ENCODE measurements around the gene GRK6. TPM values are rescaled to one million over a fixed set of nuclear protein-coding genes. Genes with fewer than 3 reads are reported as not detected.

GRK6 gene
- total and polyA plus RNA-seq, 9 of the 15 experiments (the other 6 are each of a cell fraction or from before 2014, with no cell fraction given), result 0.63 to 122 (median 44.5) TPM

- intact Hi-C loops (cut with micrococcal nuclease), result no loop called here
- H3K9me1 ChIP-seq (ENCODE audit: control insufficient read depth, insufficient read depth, low read length), result no peaks in the 10 kb centered on the region
- H3K79me2 ChIP-seq (ENCODE audit: control insufficient read depth, insufficient read depth, low read length), result peaks cover 50% of the 10 kb centered on the region
- BruUV-seq (replicated peaks), result no TSS peak
- H3K4me3 ChIP-seq, result peak overlapping the region; percentile 91
- H4K20me1 ChIP-seq (replicated peaks; ENCODE audit: control insufficient read depth, insufficient read depth, low read length), result peaks cover 22% of the 10 kb centered on the region; the same call in 1 of the 2 replicates
- H3K9ac ChIP-seq (ENCODE audit: insufficient read depth in 1 of 2, low read depth in 2 of 2, low read length in 2 of 2), result peak overlapping the region; percentile 96 to 97
- ATAC-seq, result no peak
- H3K4me1 ChIP-seq (replicated peaks in 1 of 2; ENCODE audit: control insufficient read depth in 2 of 2, insufficient read depth in 2 of 2, low read length in 2 of 2), result peaks cover 30 to 73% of the 10 kb centered on the region in 2 experiments
- ChIA-PET CTCF (ENCODE audit: low intra/inter-chr PET ratio) (no interaction called here), POLR2A (interaction anchor here (0.6 to 10.8 kb wide), 7 partner anchors 8 to 58 kb away, joined by 3 to 210 read pairs (median 6); partner anchors contain the start of gene PRR7)
- TF ChIP-seq ZNF407 (IDR thresholded peaks at IDR 0.05; ENCODE audit: low read depth) (no peak), ZBTB34 (CRISPR knock-in tag; IDR thresholded peaks at IDR 0.05) (no peak), LCOR (CRISPR knock-in tag; IDR thresholded peaks at IDR 0.05) (0 out of 2 replicates have a peak, but pooled peaks have one; percentile 25), ZNF740 (CRISPR knock-in tag; IDR thresholded peaks at IDR 0.05) (no peak), ZNF740 (tag; IDR thresholded peaks at IDR 0.05) (0 out of 4 replicates have a peak, but pooled peaks of 1 of the 2 experiments have one; percentile 8), RBM39 (optimal IDR thresholded peaks at IDR 0.05; ENCODE audit: low read depth, low read length) (no peak), ZKSCAN8 (CRISPR knock-in tag; IDR thresholded peaks at IDR 0.05) (peak; percentile 94), CHD1 (IDR thresholded peaks at IDR 0.05; ENCODE audit: low read length) (peak; percentile 20), CHCHD3 (CRISPR knock-in tag; IDR thresholded peaks at IDR 0.05) (no peak), HLTF (IDR thresholded peaks at IDR 0.05) (0 out of 2 replicates have a peak, but pooled peaks have one; percentile 14), MAZ (CRISPR knock-in tag; conservative IDR thresholded peaks at IDR 0.05 in 1 of 2, IDR thresholded peaks at IDR 0.05 in 1 of 2) (no peak), ZNF212 (CRISPR knock-in tag; IDR thresholded peaks at IDR 0.05) (no peak)
- WGBS (ENCODE audit: insufficient coverage, low coverage, missing lambda C conversion rate), result 42% methylated on average over 10 of the region's 10 CpGs
- FAIRE-seq, result no peak
- H3K9me3 ChIP-seq (replicated peaks; ENCODE audit: control insufficient read depth, insufficient read depth, low read depth, low read length), result no peaks in the 10 kb centered on the region
- in situ Hi-C loops (cut with MboI), result no loop called here
- H3K4me2 ChIP-seq (ENCODE audit: insufficient read depth, low read length), result peak overlapping the region; percentile 98
- H3K27ac ChIP-seq (ENCODE audit: extremely low read depth, low read depth, low read length), result peak overlapping the region; percentile 98
- DNase-seq (ENCODE audit: extremely low read depth in 1 of 4, low spot score in 3 of 4), result no peak
- H3K27me3 ChIP-seq (ENCODE audit: control insufficient read depth in 2 of 2, insufficient read depth in 2 of 2, low read length in 2 of 2), result no peaks in the 10 kb centered on the region
- peaks cover 65% of the 10 kb centered on the region; the same call in 2 of the 3 replicates for H3K36me3 ChIP-seq (ENCODE audit: control insufficient read depth, insufficient read depth, low read length)
- no peak overlapping the region for H2AFZ ChIP-seq (ENCODE audit: low read depth, low read length)
Observed at GRCh38 chr5:177428574-177429217, 2.2 kb downstream of the GRK6 start.

Data from K562 (cell line).